OCI-LY7 (cell line): Measurements from ENCODE around the gene SLCO2A1. TPM values are rescaled to one million over a fixed set of nuclear protein-coding genes. Genes with fewer than 3 reads are reported as not detected.

ENCODE experiments used
- BruUV-seq: library from RNA; stranded (reverse); fragments of 400-500 nt; replicated peaks from 2 replicates; lab custom pipeline; 2021; lab: Mats Ljungman, UMichigan
- CTCF ChIA-PET: fragments of 300-600 bp; sonication (Branson Sonifier 250); formaldehyde crosslinking; loops from one replicate; lab custom pipeline; 2022; ENCODE audit warnings: antibody characterized with exemption; ENCODE audit not compliant: unreplicated experiment; lab: Charles Lee
- POLR2A ChIA-PET: fragments of 300-600 bp; sonication (Branson Sonifier 250); formaldehyde crosslinking; loops from one replicate; lab custom pipeline; 2022; ENCODE audit warnings: antibody characterized with exemption; lab: Charles Lee
- DNase-seq: peaks from one replicate; pipeline ENCODE4 v3.0.0-alpha.2; 2015; ENCODE audit warnings: low spot score
- H2AFZ ChIP-seq: fragments of 200-600 bp; sonication (generic), shearing (Covaris generic); 2 replicates; pipeline ENCODE4 v1.6.1; 2014; ENCODE audit warnings: mild to moderate bottlenecking, antibody characterized with exemption, low read length, moderate library complexity
- H3K27ac ChIP-seq: fragments of 200-600 bp; sonication (generic); 2 replicates; pipeline ENCODE4 v1.5.1; 2014; ENCODE audit warnings: mixed run types, low read depth, mild to moderate bottlenecking, moderate library complexity, low read length, inconsistent platforms; ENCODE audit not compliant: poor library complexity, severe bottlenecking
- H3K36me3 ChIP-seq: fragments of 200-600 bp; sonication (generic); 2 replicates; pipeline ENCODE4 v1.6.1; 2014; ENCODE audit warnings: mild to moderate bottlenecking, antibody characterized with exemption, low read length, moderate library complexity, mixed read lengths; ENCODE audit not compliant: insufficient read depth
- H3K4me1 ChIP-seq: fragments of 200-600 bp; sonication (generic); 2 replicates; pipeline ENCODE4 v1.5.1; 2014; ENCODE audit warnings: mild to moderate bottlenecking, low read length; ENCODE audit not compliant: insufficient read depth, poor library complexity, severe bottlenecking
- H3K4me2 ChIP-seq: fragments of 200-600 bp; sonication (generic); 2 replicates; pipeline ENCODE4 v1.6.1; 2014; ENCODE audit warnings: mild to moderate bottlenecking, low read length
- H3K4me3 ChIP-seq: fragments of 200-600 bp; sonication (generic); 2 replicates; pipeline ENCODE4 v1.5.1; 2014; ENCODE audit warnings: mild to moderate bottlenecking, low read depth, low read length; ENCODE audit not compliant: poor library complexity, severe bottlenecking
- H3K79me2 ChIP-seq: fragments of 200-600 bp; sonication (generic); 2 replicates; pipeline ENCODE4 v1.6.1; 2016; ENCODE audit warnings: low read depth, mild to moderate bottlenecking, low read length, moderate library complexity, mixed read lengths; ENCODE audit not compliant: insufficient read depth
- H3K9me2 ChIP-seq: fragments of 200-600 bp; sonication (generic); 2 replicates; pipeline ENCODE4 v1.6.1; 2016; ENCODE audit warnings: mild to moderate bottlenecking, low read length, mixed read lengths; ENCODE audit not compliant: insufficient read depth
- H3K9me3 ChIP-seq: fragments of 200-600 bp; sonication (generic); 2 replicates; pipeline ENCODE4 v1.6.1; 2014; ENCODE audit warnings: mild to moderate bottlenecking, mixed run types, low read length, mixed read lengths
- H4K20me1 ChIP-seq: fragments of 200-600 bp; sonication (generic); 2 replicates; pipeline ENCODE4 v1.6.1; 2014; ENCODE audit warnings: mild to moderate bottlenecking, antibody characterized with exemption, low read length, moderate library complexity, mixed read lengths; ENCODE audit not compliant: insufficient read depth
- EZH2phosphoT487 ChIP-seq: fragments of 200-600 bp; sonication (generic); IDR thresholded peaks from 2 replicates; pipeline ENCODE4 v1.6.1; 2018; ENCODE audit warnings: low read depth, borderline replicate concordance, mild to moderate bottlenecking, mixed run types, antibody characterized with exemption, low read length, moderate library complexity, mixed read lengths
- intact Hi-C: fragments of 100-400 bp; cut with micrococcal nuclease; formaldehyde crosslinking; loops from one replicate; pipeline ENCODE4 v1.10.0; 2022; ENCODE audit not compliant: unreplicated experiment
- total RNA-seq, 2 experiments: library from RNA; depleted of rRNA in 1 of 2; stranded (reverse); fragments of >200 nt in 1 of 2; shearing (Covaris generic) in 1 of 2; gene quantifications; 2 replicates each; pipeline ENCODE4 v1.2.3, GENCODE V29; 2014 to 2022
- TF ChIP-seq, protein P1 (sequence below): fragments of 200-600 bp; sonication (generic); conservative IDR thresholded peaks from 2 replicates; pipeline ENCODE4 v1.5.1; 2014; ENCODE audit warnings: mild to moderate bottlenecking, antibody characterized with exemption, low read length, moderate library complexity, mixed read lengths

The SLCO2A1 gene
- total RNA-seq, 2 experiments from 2014 or later = not detected

DNA sequence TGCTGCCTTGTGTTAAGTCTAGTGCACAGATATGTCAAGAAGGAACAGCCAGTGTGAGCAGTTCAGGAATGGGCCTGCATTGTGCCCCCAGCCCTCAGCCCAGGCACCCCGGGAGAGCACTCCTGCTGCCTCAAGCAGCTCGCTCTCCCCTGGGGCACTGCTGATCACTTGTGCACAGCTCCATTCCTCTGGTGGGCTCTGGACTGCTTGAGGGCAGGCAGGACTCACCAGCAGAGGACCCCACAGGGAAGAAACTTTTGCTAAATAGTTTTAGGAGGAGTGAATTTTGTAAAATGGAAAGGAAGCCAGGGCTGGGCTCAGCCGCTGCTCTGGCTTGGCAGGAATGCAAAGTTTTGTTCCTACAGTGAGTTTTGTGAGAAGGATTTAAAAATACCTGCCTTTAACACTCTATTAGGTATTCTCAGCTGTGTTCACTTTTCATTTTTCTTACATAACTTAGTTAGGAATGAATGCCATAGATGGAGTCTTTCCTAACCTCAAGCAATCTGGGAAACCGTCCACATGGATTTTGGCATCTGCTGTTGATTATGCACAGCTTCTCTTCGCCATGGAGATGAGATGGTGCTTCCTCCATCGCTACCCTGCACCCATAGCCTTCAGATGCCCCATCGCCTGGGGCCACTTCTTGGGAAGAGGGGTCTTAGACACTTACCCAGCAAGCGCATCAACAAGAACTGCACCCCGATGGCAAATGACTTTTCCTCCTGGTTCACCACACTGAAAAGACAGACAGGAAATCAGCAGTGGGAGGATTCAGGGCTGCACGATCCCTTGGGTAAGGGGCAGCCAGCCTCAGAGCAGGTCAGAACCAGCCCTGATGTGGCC is 91.7 kb downstream of the SLCO2A1 start:
- intact Hi-C loops = loop anchor here (10.0 kb wide), 1 partner anchor 277 kb away; no protein-coding TSS in a partner anchor
- ChIA-PET CTCF (no interaction called here), POLR2A (no interaction called here)
- H4K20me1 ChIP-seq = no peaks in the 10 kb centered on the region
- no peak for DNase-seq
- no peak overlapping the region for H3K27ac ChIP-seq
- no peaks in the 10 kb centered on the region for H3K79me2 ChIP-seq
- H3K9me2 ChIP-seq = no peaks in the 10 kb centered on the region
- H3K9me3 ChIP-seq = no peaks in the 10 kb centered on the region
- TF ChIP-seq EZH2phosphoT487 = no peak
- TF ChIP-seq, protein P1, sequence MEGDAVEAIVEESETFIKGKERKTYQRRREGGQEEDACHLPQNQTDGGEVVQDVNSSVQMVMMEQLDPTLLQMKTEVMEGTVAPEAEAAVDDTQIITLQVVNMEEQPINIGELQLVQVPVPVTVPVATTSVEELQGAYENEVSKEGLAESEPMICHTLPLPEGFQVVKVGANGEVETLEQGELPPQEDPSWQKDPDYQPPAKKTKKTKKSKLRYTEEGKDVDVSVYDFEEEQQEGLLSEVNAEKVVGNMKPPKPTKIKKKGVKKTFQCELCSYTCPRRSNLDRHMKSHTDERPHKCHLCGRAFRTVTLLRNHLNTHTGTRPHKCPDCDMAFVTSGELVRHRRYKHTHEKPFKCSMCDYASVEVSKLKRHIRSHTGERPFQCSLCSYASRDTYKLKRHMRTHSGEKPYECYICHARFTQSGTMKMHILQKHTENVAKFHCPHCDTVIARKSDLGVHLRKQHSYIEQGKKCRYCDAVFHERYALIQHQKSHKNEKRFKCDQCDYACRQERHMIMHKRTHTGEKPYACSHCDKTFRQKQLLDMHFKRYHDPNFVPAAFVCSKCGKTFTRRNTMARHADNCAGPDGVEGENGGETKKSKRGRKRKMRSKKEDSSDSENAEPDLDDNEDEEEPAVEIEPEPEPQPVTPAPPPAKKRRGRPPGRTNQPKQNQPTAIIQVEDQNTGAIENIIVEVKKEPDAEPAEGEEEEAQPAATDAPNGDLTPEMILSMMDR = no peak
- no peak overlapping the region for H3K4me2 ChIP-seq
- no TSS peak for BruUV-seq
- no peak overlapping the region for H3K4me3 ChIP-seq
- H3K36me3 ChIP-seq = no peaks in the 10 kb centered on the region
- no peaks in the 10 kb centered on the region for H3K4me1 ChIP-seq
- H2AFZ ChIP-seq = no peak overlapping the region

DNA sequence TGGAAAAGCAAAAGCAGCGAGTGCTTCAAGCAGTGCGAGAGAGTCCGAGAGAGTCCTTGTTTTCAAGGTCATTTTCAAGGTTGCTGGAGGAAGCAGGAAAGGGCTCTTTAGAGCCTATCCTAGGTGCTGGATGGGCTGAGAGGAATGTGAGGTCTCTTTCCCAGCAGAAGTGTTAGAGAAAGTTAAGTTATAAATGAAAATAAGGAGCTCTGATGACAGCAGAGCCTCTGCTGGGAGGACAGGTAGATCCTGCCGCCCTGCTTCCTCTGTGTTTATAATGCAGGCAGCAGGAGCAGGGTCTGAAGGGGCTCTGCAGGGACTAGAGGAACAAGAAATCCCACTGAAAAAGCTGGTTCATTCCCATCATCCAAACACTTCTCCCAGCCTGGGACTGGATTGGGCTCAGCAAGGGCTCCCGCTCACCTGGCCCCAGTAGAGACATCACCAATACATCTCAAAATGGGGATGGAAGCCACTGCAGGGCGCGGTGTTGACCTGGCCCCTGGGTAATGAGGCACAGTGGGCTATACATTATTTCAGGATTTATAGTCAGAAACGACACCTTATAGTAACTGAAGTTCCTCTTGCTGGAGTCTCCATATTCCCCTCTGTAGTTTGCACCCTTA is 92.6 kb downstream of the SLCO2A1 start:
- CTCF ChIA-PET = no interaction called here

More for the DNA sequence above, 92.6 kb downstream of the SLCO2A1 start:
- H3K4me2 ChIP-seq = no peak overlapping the region
- H3K4me3 ChIP-seq = no peak overlapping the region
- H2AFZ ChIP-seq = no peak overlapping the region
- H3K36me3 ChIP-seq = no peaks in the 10 kb centered on the region
- H3K27ac ChIP-seq = no peak overlapping the region
- H4K20me1 ChIP-seq = no peaks in the 10 kb centered on the region
- H3K9me2 ChIP-seq = no peaks in the 10 kb centered on the region
- DNase-seq = no peak
- TF ChIP-seq, protein P1 = no peak
- no peak for TF ChIP-seq EZH2phosphoT487
- no peaks in the 10 kb centered on the region for H3K79me2 ChIP-seq
- intact Hi-C loops = loop anchor here (10.0 kb wide), 1 partner anchor 278 kb away; no protein-coding TSS in a partner anchor
- POLR2A ChIA-PET = interaction anchor here (1.2 kb wide), 1 partner anchor 13 kb away, joined by 3 read pairs; no protein-coding TSS in a partner anchor
- H3K9me3 ChIP-seq = no peaks in the 10 kb centered on the region
- H3K4me1 ChIP-seq = no peaks in the 10 kb centered on the region
- no TSS peak for BruUV-seq
